T-helper 1 cell treated with Interleukin-12 subunit alpha and Interleukin-12 subunit beta and Interleukin-4 antibody, amounts not matched to agents 30 μg/mL and 1 μg/mL, for 36 hours (primary cell): Measurements from ENCODE around the gene NMB.
A peak's percentile ranks its signal among the peaks of the same experiment; 100 is the strongest.
"Not testable (repeated sequence)": the region's sequence is repeated elsewhere in the genome, so short reads cannot be mapped to it uniquely, and the experiment has no call there.

Source experiments
- H3K27ac Mint-ChIP-seq: one replicate; pipeline ENCODE4 v1.8.0; 2021; ENCODE audit warnings: mild to moderate bottlenecking, mixed read lengths
- H3K27me3 Mint-ChIP-seq: one replicate; pipeline ENCODE4 v1.8.0; 2021; ENCODE audit warnings: low read depth, mixed read lengths
- H3K36me3 Mint-ChIP-seq: one replicate; pipeline ENCODE4 v1.8.0; 2021; ENCODE audit warnings: low read depth, mixed read lengths
- H3K4me1 Mint-ChIP-seq: one replicate; pipeline ENCODE4 v1.8.0; 2021; ENCODE audit warnings: low read depth, mixed read lengths
- H3K4me3 Mint-ChIP-seq: one replicate; pipeline ENCODE4 v1.8.0; 2021; ENCODE audit warnings: mild to moderate bottlenecking, moderate library complexity, mixed read lengths
- H3K9me3 Mint-ChIP-seq: one replicate; pipeline ENCODE4 v1.8.0; 2021; ENCODE audit warnings: mixed read lengths

NMB gene

GRCh38 chr15:84645997-84646396 is 12.0 kb downstream of the NMB start:
- Mint-ChIP-seq H3K36me3 (peaks cover 37% of the 10 kb centered on the region), H3K4me1 (peaks cover 14% of the 10 kb centered on the region), H3K27me3 (no peaks in the 10 kb centered on the region), H3K4me3 (no peak overlapping the region), H3K9me3 (no peaks in the 10 kb centered on the region), H3K27ac (no peak overlapping the region)

DNA sequence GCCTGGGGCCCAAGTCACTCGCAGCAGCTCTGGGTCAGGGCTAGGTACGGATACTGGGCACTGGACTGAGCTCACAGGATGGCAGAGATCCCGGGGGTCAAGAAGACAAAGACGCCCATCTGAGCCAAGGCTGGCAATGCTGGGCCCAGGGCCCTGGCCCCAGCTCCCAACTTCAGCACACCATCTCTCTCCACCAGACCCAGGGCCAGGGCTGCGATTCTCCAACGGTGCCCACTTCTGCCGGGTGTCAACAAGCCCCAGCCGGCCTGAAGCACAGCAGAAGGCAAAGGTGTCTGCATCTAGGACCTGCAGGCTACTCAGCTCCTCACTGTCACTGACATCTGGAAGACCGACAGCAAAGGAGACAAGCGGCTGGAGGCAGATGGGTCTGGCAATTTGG is 12.5 kb downstream of the NMB start:
- Mint-ChIP-seq H3K27ac (no peak overlapping the region), H3K4me1 (peaks cover 14% of the 10 kb centered on the region), H3K4me3 (no peak overlapping the region), H3K9me3 (no peaks in the 10 kb centered on the region), H3K27me3 (no peaks in the 10 kb centered on the region), H3K36me3 (peaks cover 40% of the 10 kb centered on the region)

GRCh38 chr15:84643838-84644237 is 14.2 kb downstream of the NMB start:
- Mint-ChIP-seq H3K4me3 (no peak overlapping the region), H3K9me3 (no peaks in the 10 kb centered on the region), H3K27me3 (no peaks in the 10 kb centered on the region), H3K27ac (no peak overlapping the region), H3K4me1 (peaks cover 10% of the 10 kb centered on the region), H3K36me3 (peaks cover 49% of the 10 kb centered on the region)

DNA sequence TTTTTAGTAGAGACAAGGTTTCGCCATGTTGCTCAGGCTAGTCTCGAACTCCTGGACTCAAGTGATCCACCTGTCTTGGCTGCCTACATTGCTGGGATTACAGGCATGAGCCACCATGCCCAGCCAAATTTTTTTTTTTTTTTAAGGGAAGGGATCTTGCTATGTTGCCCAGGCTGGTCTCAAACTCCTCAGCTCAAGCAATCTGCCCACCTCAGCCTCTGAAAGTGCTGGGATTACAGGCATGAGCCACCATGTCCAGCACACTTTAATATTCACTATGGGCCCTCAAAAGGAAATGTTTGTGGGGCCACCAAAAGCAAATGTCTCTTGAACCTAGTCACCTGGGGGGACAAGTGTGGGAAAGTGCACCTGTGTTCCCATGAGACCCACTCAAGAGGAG is 15.4 kb downstream of the NMB start:
- H3K4me1 Mint-ChIP-seq, H3K4me3 Mint-ChIP-seq, H3K27me3 Mint-ChIP-seq, H3K27ac Mint-ChIP-seq, H3K9me3 Mint-ChIP-seq: not testable (repeated sequence)
- H3K36me3 Mint-ChIP-seq = peaks cover 47% of the 10 kb centered on the region

- H3K27ac Mint-ChIP-seq, H3K27me3 Mint-ChIP-seq, H3K9me3 Mint-ChIP-seq, H3K4me3 Mint-ChIP-seq, H3K4me1 Mint-ChIP-seq: not testable (repeated sequence)
- peaks cover 45% of the 10 kb centered on the region for H3K36me3 Mint-ChIP-seq
Measured at GRCh38 chr15:84641871-84642270, 16.1 kb downstream of the NMB start.

GRCh38 chr15:84638103-84638502 is 19.9 kb downstream of the NMB start:
- Mint-ChIP-seq H3K4me1 (peaks cover 21% of the 10 kb centered on the region), H3K36me3 (peaks cover 45% of the 10 kb centered on the region), H3K9me3 (no peaks in the 10 kb centered on the region), H3K27ac (peak overlapping the region; percentile 46), H3K27me3 (no peaks in the 10 kb centered on the region), H3K4me3 (peak overlapping the region; percentile 26)

DNA sequence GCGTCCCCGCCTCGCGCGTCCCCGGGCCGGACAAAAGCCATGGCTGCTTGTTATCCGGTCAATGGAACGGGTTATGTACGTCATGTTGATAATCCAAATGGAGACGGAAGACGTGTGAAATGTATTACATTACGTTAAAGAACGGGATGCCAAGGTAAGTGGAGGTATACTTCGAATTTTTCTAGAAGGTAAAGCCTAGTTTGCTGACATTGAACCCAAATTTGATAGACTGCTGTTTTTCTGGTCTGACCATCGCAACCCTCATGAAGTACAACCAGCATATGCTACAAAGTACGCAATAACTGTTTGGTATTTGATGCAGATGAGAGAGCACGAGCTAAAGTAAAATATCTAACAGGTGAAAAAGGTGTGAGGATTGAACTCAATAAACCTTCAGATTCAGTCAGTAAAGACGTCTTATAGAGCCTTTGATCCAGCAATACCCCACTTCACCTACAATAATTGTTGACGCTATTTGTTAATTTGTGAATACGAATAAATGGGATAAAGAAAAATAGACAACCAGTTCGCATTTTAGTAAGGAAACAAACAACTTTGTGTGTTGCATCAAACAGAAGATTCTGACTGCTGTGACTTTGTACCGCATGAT is 23.7 kb downstream of the NMB start:
- Mint-ChIP-seq H3K36me3 (peaks cover 31% of the 10 kb centered on the region), H3K27me3 (no peaks in the 10 kb centered on the region), H3K9me3 (no peaks in the 10 kb centered on the region), H3K27ac (peak overlapping the region; percentile 75), H3K4me1 (peaks cover 34% of the 10 kb centered on the region), H3K4me3 (peak overlapping the region; percentile 85)

- Mint-ChIP-seq H3K4me3 (peak overlapping the region; percentile 93), H3K27me3 (no peaks in the 10 kb centered on the region), H3K9me3 (no peaks in the 10 kb centered on the region), H3K4me1 (peaks cover 34% of the 10 kb centered on the region), H3K36me3 (peaks cover 28% of the 10 kb centered on the region), H3K27ac (peak overlapping the region; percentile 95)
Measured at GRCh38 chr15:84633311-84634227, 24.4 kb downstream of the NMB start.

DNA sequence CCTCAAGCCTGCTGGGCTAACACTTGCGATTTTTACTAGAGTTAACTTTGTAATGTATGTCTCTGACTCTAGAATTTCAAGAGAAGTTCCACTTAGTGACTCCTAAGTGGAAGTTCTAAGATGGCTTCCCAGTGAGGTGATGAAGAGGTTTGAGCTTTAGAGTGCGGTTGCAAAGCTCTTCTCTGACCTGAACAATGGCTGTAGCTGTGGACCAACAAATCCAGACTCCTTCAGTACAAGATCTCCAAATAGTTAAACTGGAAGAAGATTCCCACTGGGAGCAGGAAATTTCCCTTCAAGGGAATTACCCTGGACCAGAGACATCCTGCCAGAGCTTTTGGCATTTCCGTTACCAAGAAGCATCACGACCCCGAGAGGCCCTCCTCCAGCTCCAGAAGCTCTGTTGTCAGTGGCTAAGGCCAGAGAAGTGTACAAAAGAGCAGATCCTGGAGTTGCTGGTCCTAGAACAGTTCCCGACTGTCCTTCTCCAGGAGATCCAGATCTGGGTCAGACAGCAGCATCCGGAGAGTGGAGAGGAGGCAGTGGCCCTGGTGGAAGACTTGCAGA is 26.2 kb downstream of the NMB start:
- H3K9me3 Mint-ChIP-seq = no peaks in the 10 kb centered on the region
- peak overlapping the region; percentile 91 for H3K27ac Mint-ChIP-seq
- peaks cover 29% of the 10 kb centered on the region for H3K4me1 Mint-ChIP-seq
- no peaks in the 10 kb centered on the region for H3K27me3 Mint-ChIP-seq
- peaks cover 20% of the 10 kb centered on the region for H3K36me3 Mint-ChIP-seq
- peak overlapping the region; percentile 92 for H3K4me3 Mint-ChIP-seq

DNA sequence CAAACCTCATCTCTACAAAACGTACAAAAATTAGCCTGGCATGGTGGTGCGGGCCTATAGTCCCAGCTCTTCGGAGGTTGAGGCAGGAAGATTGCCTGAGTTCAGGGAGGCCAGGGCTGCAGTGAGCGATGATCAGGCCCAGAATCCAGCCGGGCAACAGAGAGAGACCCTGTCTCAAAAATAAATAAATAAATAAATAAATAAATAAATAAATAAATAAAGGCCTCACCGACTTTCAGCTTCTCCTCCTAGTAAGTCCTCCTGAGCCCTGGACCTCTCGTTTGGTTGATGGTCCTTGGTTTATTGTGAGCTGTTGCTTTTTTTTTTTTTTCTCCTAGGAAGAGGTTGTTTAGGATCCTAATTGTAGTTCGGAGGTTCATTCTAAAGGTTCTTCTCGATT is 29.0 kb downstream of the NMB start:
- Mint-ChIP-seq H3K36me3 (peaks cover 10% of the 10 kb centered on the region), H3K4me1 (peaks cover 14% of the 10 kb centered on the region), H3K27ac (no peak overlapping the region), H3K9me3 (peaks cover 8% of the 10 kb centered on the region), H3K4me3 (no peak overlapping the region), H3K27me3 (no peaks in the 10 kb centered on the region)

DNA sequence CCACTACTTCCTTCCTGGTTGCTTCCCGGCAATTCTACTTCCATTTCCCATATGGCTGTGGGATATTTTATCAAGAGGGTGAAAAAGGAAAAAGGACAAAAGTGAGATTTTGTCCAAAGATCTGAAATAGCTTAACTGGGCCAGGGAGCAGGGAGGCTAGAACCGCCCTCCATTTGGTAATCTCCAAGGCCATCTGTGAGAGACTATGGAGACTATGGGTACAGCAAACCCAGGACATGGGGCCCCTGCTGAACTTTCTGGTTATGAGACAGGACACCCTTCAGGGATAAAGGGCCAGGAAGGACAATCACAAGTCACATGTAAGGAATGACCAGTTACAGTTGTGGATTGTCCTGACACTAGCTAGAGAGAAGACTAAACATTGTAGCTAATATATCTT is 32.9 kb downstream of the NMB start:
- H3K9me3 Mint-ChIP-seq = peaks cover 38% of the 10 kb centered on the region
- H3K4me3 Mint-ChIP-seq = no peak overlapping the region
- H3K36me3 Mint-ChIP-seq = peaks cover 34% of the 10 kb centered on the region
- H3K4me1 Mint-ChIP-seq = no peaks in the 10 kb centered on the region
- H3K27ac Mint-ChIP-seq = no peak overlapping the region
- no peaks in the 10 kb centered on the region for H3K27me3 Mint-ChIP-seq

DNA sequence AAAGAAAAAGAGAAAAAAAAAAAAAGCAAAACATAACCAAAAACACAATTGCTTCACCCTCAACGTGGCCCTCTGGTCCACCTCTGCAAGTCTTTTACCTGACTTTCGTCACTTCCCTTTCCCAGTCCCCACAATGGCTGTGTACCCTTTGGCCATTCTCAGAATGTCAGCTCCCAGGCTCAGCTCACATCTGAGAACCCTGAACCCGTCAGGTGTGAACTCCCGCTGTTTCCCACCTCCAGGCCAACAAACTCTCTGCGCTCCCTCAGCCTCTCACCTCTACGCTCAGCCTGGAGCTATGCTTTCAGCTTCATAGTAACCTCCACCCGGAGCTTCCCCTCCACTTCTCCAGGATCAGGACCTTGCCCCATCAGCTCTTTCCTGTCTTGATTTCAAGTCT is 33.6 kb downstream of the NMB start:
- Mint-ChIP-seq H3K9me3 (peaks cover 45% of the 10 kb centered on the region), H3K27ac (no peak overlapping the region), H3K36me3 (peaks cover 37% of the 10 kb centered on the region), H3K4me1 (no peaks in the 10 kb centered on the region), H3K27me3 (no peaks in the 10 kb centered on the region), H3K4me3 (no peak overlapping the region)

DNA sequence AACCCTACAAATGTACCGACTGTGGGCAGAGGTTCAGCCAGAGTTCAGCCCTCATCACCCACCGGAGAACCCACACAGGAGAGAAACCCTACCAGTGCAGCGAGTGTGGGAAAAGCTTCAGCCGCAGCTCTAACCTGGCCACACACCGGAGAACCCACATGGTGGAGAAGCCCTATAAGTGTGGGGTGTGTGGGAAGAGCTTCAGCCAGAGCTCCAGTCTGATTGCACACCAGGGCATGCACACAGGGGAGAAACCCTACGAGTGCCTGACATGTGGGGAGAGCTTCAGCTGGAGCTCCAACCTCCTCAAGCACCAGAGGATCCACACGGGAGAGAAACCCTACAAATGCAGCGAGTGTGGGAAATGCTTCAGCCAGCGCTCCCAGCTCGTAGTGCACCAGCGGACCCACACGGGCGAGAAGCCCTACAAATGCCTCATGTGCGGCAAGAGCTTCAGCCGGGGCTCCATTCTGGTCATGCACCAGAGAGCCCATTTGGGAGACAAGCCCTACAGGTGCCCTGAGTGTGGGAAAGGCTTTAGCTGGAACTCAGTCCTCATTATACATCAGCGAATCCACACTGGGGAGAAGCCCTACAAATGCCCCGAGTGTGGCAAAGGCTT is 36.5 kb downstream of the NMB start:
- Mint-ChIP-seq H3K36me3 (peaks cover 38% of the 10 kb centered on the region), H3K9me3 (peaks cover 47% of the 10 kb centered on the region), H3K27me3 (no peaks in the 10 kb centered on the region), H3K27ac (no peak overlapping the region), H3K4me1 (no peaks in the 10 kb centered on the region), H3K4me3 (no peak overlapping the region)

GRCh38 chr15:84620626-84621025 is 37.4 kb downstream of the NMB start:
- H3K4me1 Mint-ChIP-seq = no peaks in the 10 kb centered on the region
- H3K27me3 Mint-ChIP-seq = no peaks in the 10 kb centered on the region
- no peak overlapping the region for H3K4me3 Mint-ChIP-seq
- peaks cover 39% of the 10 kb centered on the region for H3K36me3 Mint-ChIP-seq
- H3K9me3 Mint-ChIP-seq = peaks cover 47% of the 10 kb centered on the region
- no peak overlapping the region for H3K27ac Mint-ChIP-seq

DNA sequence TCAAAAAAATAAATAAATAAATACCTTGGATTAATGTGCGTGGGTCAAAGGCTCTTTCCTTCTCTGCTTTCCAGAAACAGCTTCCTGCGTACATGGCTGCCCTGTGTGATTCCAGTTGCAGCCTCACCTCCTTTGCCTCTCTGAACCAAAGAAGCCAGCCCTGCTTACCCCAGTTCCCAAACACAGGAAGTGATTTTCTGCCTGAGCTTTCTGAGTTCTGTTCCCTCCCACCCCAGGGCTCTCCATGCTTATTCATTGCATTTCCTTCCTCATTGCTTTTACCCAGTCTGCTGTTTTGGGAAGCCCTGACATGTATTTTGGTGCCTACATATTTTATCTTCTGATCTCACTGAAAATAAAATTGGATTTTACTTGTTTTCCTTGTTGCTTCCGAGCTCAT is 41.8 kb downstream of the NMB start:
- H3K27ac Mint-ChIP-seq = no peak overlapping the region
- no peaks in the 10 kb centered on the region for H3K27me3 Mint-ChIP-seq
- no peaks in the 10 kb centered on the region for H3K4me1 Mint-ChIP-seq
- H3K4me3 Mint-ChIP-seq = no peak overlapping the region
- H3K9me3 Mint-ChIP-seq = peaks cover 19% of the 10 kb centered on the region
- peaks cover 18% of the 10 kb centered on the region for H3K36me3 Mint-ChIP-seq
